Omental fat pad (tissue), 4 donors: ENCODE data around the gene CMPK1. TPM values are rescaled to one million over a fixed set of nuclear protein-coding genes. Genes with fewer than 3 reads are reported as not detected.

Source experiments
- ATAC-seq: fragments of 150-250 bp; one replicate; pipeline ENCODE4 v1.9.1; 2016; ENCODE audit warnings: mild to moderate bottlenecking, moderate library complexity; ENCODE audit not compliant: low FRiP score
- DNase-seq: peaks from one replicate; pipeline ENCODE4 v3.0.0-alpha.2; 2019; ENCODE audit warnings: low spot score
- CTCF ChIP-seq, 3 donors: fragments of 450-650 bp; IDR thresholded peaks; one replicate each; pipeline ENCODE4 v1.5.1; 2016 to 2017; ENCODE audit warnings: antibody characterized with exemption in 3 of 3, mild to moderate bottlenecking in 3 of 3, moderate library complexity in 2 of 3
- total RNA-seq, 4 donors: library from RNA; depleted of rRNA; stranded (reverse); fragments of >200 nt; gene quantifications; one replicate each; pipeline ENCODE4 v1.1.0, GENCODE V29; 2016

CMPK1 gene
- total RNA-seq, 4 donors from 2014 or later: 96.9 to 120 (median 112) TPM

GRCh38 chr1:47361380-47361779 is 27.8 kb downstream of the CMPK1 start:
- no peak for TF ChIP-seq CTCF (IDR thresholded peaks at IDR 0.05)

GRCh38 chr1:47362828-47363227 is 29.2 kb downstream of the CMPK1 start:
- TF ChIP-seq CTCF (IDR thresholded peaks at IDR 0.05): no peak
- ATAC-seq: no peak
- DNase-seq: no peak

More at GRCh38 chr1:47361380-47361779, 27.8 kb downstream of the CMPK1 start:
- DNase-seq (no peak), ATAC-seq (no peak)

- DNase-seq (no peak), ATAC-seq (no peak)
- TF ChIP-seq CTCF (IDR thresholded peaks at IDR 0.05): no peak
Observed at GRCh38 chr1:47367651-47368050, 34.1 kb downstream of the CMPK1 start.

GRCh38 chr1:47371016-47371517 is 37.5 kb downstream of the CMPK1 start:
- no peak for ATAC-seq
- no peak for TF ChIP-seq CTCF (IDR thresholded peaks at IDR 0.05)
- no peak for DNase-seq

- TF ChIP-seq CTCF (IDR thresholded peaks at IDR 0.05): no peak
- DNase-seq (no peak), ATAC-seq (no peak)
Observed at GRCh38 chr1:47374501-47374900, 40.9 kb downstream of the CMPK1 start.

- DNase-seq (no peak), ATAC-seq (no peak)
- TF ChIP-seq CTCF (IDR thresholded peaks at IDR 0.05): no peak
Observed at GRCh38 chr1:47378147-47378546, 44.6 kb downstream of the CMPK1 start.

- TF ChIP-seq CTCF (IDR thresholded peaks at IDR 0.05): no peak
- DNase-seq: no peak
- no peak for ATAC-seq
Observed at GRCh38 chr1:47380699-47381098, 47.1 kb downstream of the CMPK1 start.
